GM12878 (cell line): ENCODE measurements around the gene FNDC11. TPM values are rescaled to one million over a fixed set of nuclear protein-coding genes. Genes with fewer than 3 reads are reported as not detected.

ENCODE experiments used
- ATAC-seq: fragments of 200-7000 bp; cut with Tn5 transposase; 3 replicates; pipeline ENCODE4 v1.9.1; 2020; ENCODE audit warnings: mild to moderate bottlenecking, moderate library complexity
- BruUV-seq: library from RNA; stranded (reverse); fragments of 400-500 nt; replicated peaks from 2 replicates; lab custom pipeline; 2021; lab: Mats Ljungman, UMichigan
- CTCF ChIA-PET: fragments of 300-600 bp; sonication (Branson Sonifier 250); formaldehyde crosslinking; extraction: SDS; loops from one replicate; lab custom pipeline; 2021; ENCODE audit warnings: inconsistent platforms; lab: Yijun Ruan, JAX
- POLR2A ChIA-PET: fragments of 350-600 bp; formaldehyde crosslinking; extraction: SDS; loops from one replicate; lab custom pipeline; 2021; ENCODE audit warnings: inconsistent platforms; lab: Charles Lee
- RAD21 ChIA-PET: fragments of 300-600 bp; sonication (Branson Sonifier 250); formaldehyde crosslinking; loops from one replicate; lab custom pipeline; 2023; ENCODE audit warnings: antibody characterized with exemption; ENCODE audit not compliant: unreplicated experiment; lab: Charles Lee
- SMC1A ChIA-PET: fragments of 300-600 bp; sonication (Branson Sonifier 250); formaldehyde crosslinking; loops from one replicate; lab custom pipeline; 2023; ENCODE audit not compliant: unreplicated experiment, uncharacterized antibody; lab: Charles Lee
- DNase-seq: peaks from one replicate; pipeline ENCODE4 v3.0.0-alpha.2; 2011; ENCODE audit warnings: low read depth, low spot score
- FAIRE-seq: peaks from 3 replicates; lab custom pipeline; 2011; peaks lifted over from hg19 to GRCh38; lab: Jason Lieb, UNC
- H2AFZ ChIP-seq: 2 replicates; pipeline ENCODE4 v1.6.0; 2011; ENCODE audit warnings: low read depth, low read length, control low read depth; ENCODE audit not compliant: control insufficient read depth
- H3K27ac ChIP-seq: 2 replicates; pipeline ENCODE4 v1.5.1; 2011; ENCODE audit warnings: control low read depth; ENCODE audit not compliant: control insufficient read depth, insufficient read depth
- H3K27me3 ChIP-seq, 2 experiments: replicated peaks in 1 of 2; 2 replicates each; pipeline versions ENCODE4 v1.6.0 to v1.6.1; 2011; ENCODE audit warnings: low read length in 1 of 2; ENCODE audit not compliant: control insufficient read depth in 2 of 2, insufficient read depth in 2 of 2
- H3K36me3 ChIP-seq, 2 experiments: 2 replicates each; pipeline ENCODE4 v1.5.1; 2011; ENCODE audit warnings: low read length in 1 of 2; ENCODE audit not compliant: control insufficient read depth in 2 of 2, insufficient read depth in 2 of 2
- H3K4me1 ChIP-seq: 2 replicates; pipeline ENCODE4 v1.6.1; 2011; ENCODE audit warnings: mild to moderate bottlenecking, low read length, moderate library complexity, mixed read lengths; ENCODE audit not compliant: control insufficient read depth, insufficient read depth
- H3K4me2 ChIP-seq: 2 replicates; pipeline ENCODE4 v1.6.0; 2011; ENCODE audit warnings: control low read depth; ENCODE audit not compliant: control insufficient read depth, insufficient read depth
- H3K4me3 ChIP-seq: fragments of 200-600 bp; sonication (generic); 2 replicates; pipeline ENCODE4 v1.5.1; 2016
- H3K79me2 ChIP-seq: 2 replicates; pipeline ENCODE4 v1.6.0; 2011; ENCODE audit warnings: low read length; ENCODE audit not compliant: control insufficient read depth, insufficient read depth
- H3K9ac ChIP-seq: 2 replicates; pipeline ENCODE4 v1.8.0; 2011; ENCODE audit warnings: low read length, control low read depth, mixed read lengths; ENCODE audit not compliant: control insufficient read depth, insufficient read depth
- H3K9me3 ChIP-seq: replicated peaks from 3 replicates; pipeline ENCODE4 v1.5.1; 2011; ENCODE audit warnings: mild to moderate bottlenecking, low read length; ENCODE audit not compliant: control insufficient read depth, insufficient read depth
- H4K20me1 ChIP-seq: 2 replicates; pipeline ENCODE4 v1.6.0; 2011; ENCODE audit not compliant: control insufficient read depth, insufficient read depth
- DPF2 ChIP-seq: fragments of 450-650 bp; IDR thresholded peaks from 2 replicates; pipeline ENCODE4 v1.6.1; 2017; ENCODE audit warnings: mild to moderate bottlenecking
- MYB ChIP-seq: fragments of 150-350 bp; IDR thresholded peaks from 2 replicates; pipeline ENCODE4 v1.6.1; 2014; ENCODE audit warnings: mild to moderate bottlenecking, low read depth, low read length, borderline replicate concordance
- NR2F1 ChIP-seq: fragments of 450-650 bp; conservative IDR thresholded peaks from 2 replicates; pipeline ENCODE4 v1.6.1; 2017; ENCODE audit warnings: mild to moderate bottlenecking
- RCOR1 ChIP-seq: conservative IDR thresholded peaks from 2 replicates; pipeline ENCODE4 v1.6.1; 2012; ENCODE audit warnings: low read depth, low read length, improper control_type of control experiment
- SMAD1 ChIP-seq: fragments of 450-650 bp; IDR thresholded peaks from 2 replicates; pipeline ENCODE4 v1.6.1; 2018; ENCODE audit warnings: mild to moderate bottlenecking, low read depth; ENCODE audit not compliant: partially characterized antibody
- SMC3 ChIP-seq: IDR thresholded peaks from 2 replicates; pipeline ENCODE4 v1.6.1; 2011; ENCODE audit warnings: low read length, improper control_type of control experiment, borderline replicate concordance
- SUPT20H ChIP-seq: IDR thresholded peaks from 2 replicates; pipeline ENCODE4 v1.6.1; 2011; ENCODE audit warnings: low read depth, mild to moderate bottlenecking, low read length, moderate library complexity, borderline replicate concordance; ENCODE audit not compliant: control insufficient read depth
- WGBS: methylation state at CpG from one replicate; pipeline ENCODE4 v1.1.6; 2016; ENCODE audit warnings: low lambda C conversion rate; ENCODE audit not compliant: insufficient replicate concordance, insufficient coverage; ENCODE audit errors: missing lambda C conversion rate; 5-methylcytosine and 5-hydroxymethylcytosine counted together
- in situ Hi-C: fragments of 300-500 bp; cut with MboI; formaldehyde crosslinking; loops from 9 replicates; pipeline ENCODE4 v1.14.3; 2018; ENCODE audit warnings: mixed read lengths
- intact Hi-C: fragments of 100-400 bp; cut with micrococcal nuclease; formaldehyde crosslinking; loops from one replicate; pipeline ENCODE4 v1.14.2; 2022; ENCODE audit not compliant: unreplicated experiment
- polyA plus RNA-seq, 11 experiments: library from polyadenylated mRNA; depleted of rRNA in 4 of 11; unstranded in 6 of 11; stranded (reverse) in 5 of 11; fragments of >200 nt; fragmentation: Nextera tagmentation in 4 of 11; fragmentation: Illumina TruSeq in 1 of 11; extraction: Ambion mirVana in 4 of 11; extraction: Trizol in 1 of 11; gene quantifications; 1 replicate in 1 of 11; 2 replicates in 10 of 11; pipeline versions ENCODE4 v1.2.1 to v1.2.3, GENCODE V29; 2011 to 2016; ENCODE audit warnings: inconsistent platforms in 2 of 11, missing spikeins in 2 of 11, low read depth in 1 of 11
- total RNA-seq, 4 experiments: library from RNA; depleted of rRNA in 3 of 4; stranded (reverse); fragments of >200 nt in 3 of 4; fragmentation: Illumina TruSeq in 1 of 4; extraction: Trizol in 1 of 4; gene quantifications; 2 replicates each; pipeline versions ENCODE4 v1.2.1 to v1.2.3, GENCODE V29; 2013 to 2021
- TF ChIP-seq, protein P1 (sequence below): fragments of 450-650 bp; IDR thresholded peaks from 2 replicates; pipeline ENCODE4 v1.6.1; 2018; ENCODE audit warnings: borderline replicate concordance, mild to moderate bottlenecking; ENCODE audit not compliant: partially characterized antibody
- TF ChIP-seq, protein P2 (sequence below): fragments of 450-650 bp; IDR thresholded peaks from 2 replicates; pipeline ENCODE4 v1.6.1; 2017; ENCODE audit warnings: mild to moderate bottlenecking, low read depth, inconsistent platforms; ENCODE audit not compliant: poor library complexity, severe bottlenecking

FNDC11 gene
- total and polyA plus RNA-seq, 10 of the 15 experiments (the other 5 are each of a cell fraction or from before 2014, with no cell fraction given), result 0.09 to 0.72 (median 0.34) TPM; not detected in 2

DNA sequence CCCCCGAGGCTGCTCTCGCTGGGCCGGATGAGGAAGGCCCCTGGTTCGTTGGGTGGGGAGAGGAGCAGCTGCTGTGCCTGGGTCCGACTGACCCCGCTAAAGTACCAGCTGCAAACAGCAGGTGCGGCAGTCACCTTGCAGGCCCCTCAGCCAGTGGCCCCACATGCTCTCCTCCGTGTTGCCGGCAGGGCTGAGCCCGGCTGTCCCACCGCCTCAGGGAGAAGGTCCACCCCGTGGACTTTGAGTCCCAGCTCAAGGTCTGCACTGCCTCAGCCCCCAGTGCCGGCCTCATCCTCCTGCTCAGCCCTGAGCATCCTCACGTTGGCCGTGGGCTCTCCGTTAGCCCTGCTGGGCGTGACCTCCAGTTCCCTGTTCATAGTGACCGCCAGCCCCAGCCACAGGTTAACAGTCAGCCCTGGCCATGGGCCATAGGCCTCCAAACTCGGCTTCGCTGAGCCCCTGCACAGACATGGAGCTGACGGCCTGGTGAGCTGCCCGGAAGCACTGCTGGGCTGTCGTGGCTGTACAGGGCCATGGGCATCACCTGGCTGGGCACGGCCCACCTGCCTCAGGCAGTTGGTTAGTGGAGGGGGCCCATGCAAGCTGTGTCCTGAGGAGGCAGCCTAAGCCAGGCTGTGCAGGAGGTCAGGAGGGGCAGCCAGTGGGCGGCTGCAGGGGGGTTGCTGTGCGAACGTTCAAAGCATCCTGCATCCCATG lies 9.6 kb upstream of the FNDC11 start:
- H3K27ac ChIP-seq, result no peak overlapping the region
- in situ Hi-C loops, result no loop called here
- RAD21 ChIA-PET, result interaction anchor here (0.6 to 1.6 kb wide), 2 partner anchors 8 to 108 kb away, joined by 3 to 4 read pairs; no protein-coding TSS in a partner anchor
- BruUV-seq, result no TSS peak
- H3K4me3 ChIP-seq, result no peak overlapping the region
- SMC1A ChIA-PET, result no interaction called here
- H3K79me2 ChIP-seq, result no peaks in the 10 kb centered on the region
- H3K36me3 ChIP-seq, result no peaks in the 10 kb centered on the region
- H3K9ac ChIP-seq, result no peak overlapping the region
- no peaks in the 10 kb centered on the region for H3K9me3 ChIP-seq
- TF ChIP-seq NR2F1, result peak; percentile 4; the same call in 1 of the 2 replicates
- no peak for TF ChIP-seq SMAD1
- TF ChIP-seq, all 136 proteins: peak for 1
- no peaks in the 10 kb centered on the region for H4K20me1 ChIP-seq
- ChIA-PET CTCF (no interaction called here), POLR2A (no interaction called here)
- H3K27me3 ChIP-seq, result no peaks in the 10 kb centered on the region; a peak in 1 of 4 replicates
- no peak for DNase-seq
- H2AFZ ChIP-seq, result no peak overlapping the region
- no peak for FAIRE-seq
- H3K4me2 ChIP-seq, result no peak overlapping the region
- 50% methylated on average over 27 of the region's 27 CpGs for WGBS
- intact Hi-C loops, result no loop called here
- no peak for ATAC-seq
- peaks cover 12% of the 10 kb centered on the region; the same call in 1 of the 2 replicates for H3K4me1 ChIP-seq

DNA sequence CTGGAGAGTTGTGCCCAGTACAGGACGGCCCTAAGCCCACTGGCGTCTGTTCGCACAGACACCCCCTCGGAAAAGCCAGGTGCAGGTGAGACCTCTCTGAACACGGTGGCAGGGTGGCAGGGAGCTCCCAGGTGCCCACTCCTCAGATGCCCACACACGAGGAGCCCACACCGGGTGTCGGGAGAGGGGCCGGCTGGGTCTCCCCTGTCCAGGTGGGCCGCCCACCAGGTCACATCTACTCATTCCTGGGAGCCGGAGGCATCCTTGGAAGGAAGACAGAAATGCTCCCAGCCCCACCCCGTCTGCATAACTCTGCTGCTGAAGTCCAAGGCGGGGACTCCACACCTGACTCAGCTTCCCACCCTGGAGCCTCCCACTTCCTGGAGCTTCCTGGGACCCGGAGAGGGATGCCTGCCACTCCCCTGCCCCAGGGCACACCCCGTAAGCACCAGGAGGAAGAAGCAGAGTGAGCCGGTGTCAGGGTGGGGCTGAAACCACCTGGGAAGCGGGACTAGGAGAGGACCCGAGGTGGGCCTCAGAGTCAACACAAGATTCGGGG lies 8.9 kb upstream of the FNDC11 start:
- BruUV-seq, result no TSS peak
- Histone ChIP-seq H3K27ac (no peak overlapping the region), H3K9ac (no peak overlapping the region), H2AFZ (no peak overlapping the region), H3K36me3 (no peaks in the 10 kb centered on the region), H3K79me2 (no peaks in the 10 kb centered on the region), H3K4me2 (no peak overlapping the region), H3K4me1 (peaks cover 12% of the 10 kb centered on the region; the same call in 1 of the 2 replicates), H3K9me3 (no peaks in the 10 kb centered on the region), H3K4me3 (no peak overlapping the region), H4K20me1 (no peaks in the 10 kb centered on the region), H3K27me3 (no peaks in the 10 kb centered on the region; a peak in 1 of 4 replicates)
- SMC1A ChIA-PET, result no interaction called here
- WGBS, result 35% methylated on average over 18 of the region's 19 CpGs
- RAD21 ChIA-PET, result interaction anchor here (1.6 kb wide), 1 partner anchor 7 kb away, joined by 4 read pairs; no protein-coding TSS in a partner anchor
- DNase-seq (no peak), FAIRE-seq (no peak), ATAC-seq (no peak)
- CTCF ChIA-PET, result no interaction called here
- intact Hi-C loops, result no loop called here
- in situ Hi-C loops, result no loop called here
- POLR2A ChIA-PET, result no interaction called here
- no peak for TF ChIP-seq SUPT20H
- TF ChIP-seq, protein P1, sequence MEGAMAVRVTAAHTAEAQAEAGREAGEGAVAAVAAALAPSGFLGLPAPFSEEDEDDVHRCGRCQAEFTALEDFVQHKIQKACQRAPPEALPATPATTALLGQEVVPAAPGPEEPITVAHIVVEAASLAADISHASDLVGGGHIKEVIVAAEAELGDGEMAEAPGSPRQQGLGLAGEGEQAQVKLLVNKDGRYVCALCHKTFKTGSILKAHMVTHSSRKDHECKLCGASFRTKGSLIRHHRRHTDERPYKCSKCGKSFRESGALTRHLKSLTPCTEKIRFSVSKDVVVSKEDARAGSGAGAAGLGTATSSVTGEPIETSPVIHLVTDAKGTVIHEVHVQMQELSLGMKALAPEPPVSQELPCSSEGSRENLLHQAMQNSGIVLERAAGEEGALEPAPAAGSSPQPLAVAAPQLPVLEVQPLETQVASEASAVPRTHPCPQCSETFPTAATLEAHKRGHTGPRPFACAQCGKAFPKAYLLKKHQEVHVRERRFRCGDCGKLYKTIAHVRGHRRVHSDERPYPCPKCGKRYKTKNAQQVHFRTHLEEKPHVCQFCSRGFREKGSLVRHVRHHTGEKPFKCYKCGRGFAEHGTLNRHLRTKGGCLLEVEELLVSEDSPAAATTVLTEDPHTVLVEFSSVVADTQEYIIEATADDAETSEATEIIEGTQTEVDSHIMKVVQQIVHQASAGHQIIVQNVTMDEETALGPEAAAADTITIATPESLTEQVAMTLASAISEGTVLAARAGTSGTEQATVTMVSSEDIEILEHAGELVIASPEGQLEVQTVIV, result no peak
- TF ChIP-seq DPF2, result no peak
- TF ChIP-seq RCOR1, result no peak
- TF ChIP-seq, protein P2, sequence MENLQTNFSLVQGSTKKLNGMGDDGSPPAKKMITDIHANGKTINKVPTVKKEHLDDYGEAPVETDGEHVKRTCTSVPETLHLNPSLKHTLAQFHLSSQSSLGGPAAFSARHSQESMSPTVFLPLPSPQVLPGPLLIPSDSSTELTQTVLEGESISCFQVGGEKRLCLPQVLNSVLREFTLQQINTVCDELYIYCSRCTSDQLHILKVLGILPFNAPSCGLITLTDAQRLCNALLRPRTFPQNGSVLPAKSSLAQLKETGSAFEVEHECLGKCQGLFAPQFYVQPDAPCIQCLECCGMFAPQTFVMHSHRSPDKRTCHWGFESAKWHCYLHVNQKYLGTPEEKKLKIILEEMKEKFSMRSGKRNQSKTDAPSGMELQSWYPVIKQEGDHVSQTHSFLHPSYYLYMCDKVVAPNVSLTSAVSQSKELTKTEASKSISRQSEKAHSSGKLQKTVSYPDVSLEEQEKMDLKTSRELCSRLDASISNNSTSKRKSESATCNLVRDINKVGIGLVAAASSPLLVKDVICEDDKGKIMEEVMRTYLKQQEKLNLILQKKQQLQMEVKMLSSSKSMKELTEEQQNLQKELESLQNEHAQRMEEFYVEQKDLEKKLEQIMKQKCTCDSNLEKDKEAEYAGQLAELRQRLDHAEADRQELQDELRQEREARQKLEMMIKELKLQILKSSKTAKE, result no peak
- no peak for TF ChIP-seq SMC3
- TF ChIP-seq MYB, result no peak
